HepG2 (cell line): Measurements from ENCODE around the gene WDR19. TPM values are rescaled to one million over a fixed set of nuclear protein-coding genes. Genes with fewer than 3 reads are reported as not detected.
A peak's percentile ranks its signal among the peaks of the same experiment; 100 is the strongest.

Source experiments
- CC2D1A ChIP-seq: sonication (generic); formaldehyde crosslinking; IDR thresholded peaks from 2 replicates; pipeline ENCODE4 v1.8.1; 2023; ENCODE audit warnings: mild to moderate bottlenecking, missing genetic modification reagents
- IRF2 ChIP-seq: IDR thresholded peaks from 2 replicates; pipeline ENCODE4 v1.6.1; 2018; ENCODE audit warnings: missing genetic modification reagents, missing compliant biosample characterization
- JUN ChIP-seq: sonication (generic); formaldehyde crosslinking; IDR thresholded peaks from 2 replicates; pipeline ENCODE4 v1.4.0; 2020; ENCODE audit warnings: mild to moderate bottlenecking, missing genetic modification reagents
- NFKB2 ChIP-seq: sonication (generic); formaldehyde crosslinking; IDR thresholded peaks from 2 replicates; pipeline ENCODE4 v1.4.0; 2020; ENCODE audit warnings: missing genetic modification reagents, borderline replicate concordance
- PRMT3 ChIP-seq: sonication (generic); formaldehyde crosslinking; IDR thresholded peaks from 2 replicates; pipeline ENCODE4 v1.8.1; 2022; ENCODE audit warnings: low read depth, mild to moderate bottlenecking, moderate library complexity, missing genetic modification reagents, borderline replicate concordance
- SRSF9 ChIP-seq: fragments of 200-400 bp; formaldehyde crosslinking; IDR thresholded peaks from 2 replicates; pipeline ENCODE4 v1.6.1; 2018; ENCODE audit warnings: borderline replicate concordance, mild to moderate bottlenecking, low read depth, low read length; ENCODE audit not compliant: insufficient read depth, poor library complexity, severe bottlenecking
- SSRP1 ChIP-seq: IDR thresholded peaks from 2 replicates; pipeline ENCODE4 v1.6.1; 2016; ENCODE audit warnings: control low read depth
- ZNF17 ChIP-seq: sonication (generic); formaldehyde crosslinking; IDR thresholded peaks from 2 replicates; pipeline ENCODE4 v1.5.0; 2020; ENCODE audit warnings: mild to moderate bottlenecking, missing genetic modification reagents
- ZNF460 ChIP-seq: sonication (generic); formaldehyde crosslinking; IDR thresholded peaks from 2 replicates; pipeline ENCODE4 v1.5.1; 2020; ENCODE audit warnings: missing genetic modification reagents, mild to moderate bottlenecking, borderline replicate concordance
- ZNF570 ChIP-seq: sonication (generic); formaldehyde crosslinking; IDR thresholded peaks from 2 replicates; pipeline ENCODE4 v1.4.0; 2020; ENCODE audit warnings: mild to moderate bottlenecking, missing genetic modification reagents, borderline replicate concordance
- ZNF615 ChIP-seq: sonication (generic); formaldehyde crosslinking; IDR thresholded peaks from 2 replicates; pipeline ENCODE4 v1.5.0; 2020; ENCODE audit warnings: mild to moderate bottlenecking, missing genetic modification reagents, borderline replicate concordance
- polyA plus RNA-seq, 8 experiments: library from polyadenylated mRNA; depleted of rRNA in 3 of 8; stranded (reverse) in 7 of 8; unstranded in 1 of 8; fragments of >200 nt; fragmentation: Illumina TruSeq in 4 of 8; extraction: Trizol in 4 of 8; gene quantifications; 2 replicates each; pipeline versions ENCODE4 v1.2.1 to v1.2.3, GENCODE V29; 2011 to 2016; ENCODE audit warnings: low read depth in 4 of 8, missing spikeins in 1 of 8, mixed read lengths in 1 of 8; ENCODE audit not compliant: insufficient read depth in 1 of 8
- total RNA-seq, 5 experiments: library from RNA; depleted of rRNA; stranded (reverse); fragments of >200 nt; fragmentation: Illumina TruSeq; extraction: Trizol; gene quantifications; 2 replicates each; pipeline ENCODE4 v1.2.3, GENCODE V29; 2016; ENCODE audit warnings: low read depth in 1 of 5
- TF ChIP-seq, protein P1 (sequence below): sonication (generic); formaldehyde crosslinking; IDR thresholded peaks from 2 replicates; pipeline ENCODE4 v1.5.1; 2020; ENCODE audit warnings: missing genetic modification reagents, mild to moderate bottlenecking, borderline replicate concordance
- TF ChIP-seq, protein P2 (sequence below): sonication (generic); formaldehyde crosslinking; IDR thresholded peaks from 2 replicates; pipeline ENCODE4 v1.4.0; 2020; ENCODE audit warnings: low read depth, mild to moderate bottlenecking, missing genetic modification reagents
- TF ChIP-seq, protein P3 (sequence below): sonication (generic); formaldehyde crosslinking; IDR thresholded peaks from 2 replicates; pipeline ENCODE4 v1.5.1; 2020; ENCODE audit warnings: mild to moderate bottlenecking, missing genetic modification reagents, moderate library complexity
- TF ChIP-seq, protein P4 (sequence below): sonication (generic); formaldehyde crosslinking; IDR thresholded peaks from 2 replicates; pipeline ENCODE4 v1.4.0; 2020; ENCODE audit warnings: missing genetic modification reagents

Gene WDR19
- total and polyA plus RNA-seq, 2 of the 13 experiments (the other 11 are each of a cell fraction or from before 2014, with no cell fraction given) = 22.9 to 34.1 TPM

DNA sequence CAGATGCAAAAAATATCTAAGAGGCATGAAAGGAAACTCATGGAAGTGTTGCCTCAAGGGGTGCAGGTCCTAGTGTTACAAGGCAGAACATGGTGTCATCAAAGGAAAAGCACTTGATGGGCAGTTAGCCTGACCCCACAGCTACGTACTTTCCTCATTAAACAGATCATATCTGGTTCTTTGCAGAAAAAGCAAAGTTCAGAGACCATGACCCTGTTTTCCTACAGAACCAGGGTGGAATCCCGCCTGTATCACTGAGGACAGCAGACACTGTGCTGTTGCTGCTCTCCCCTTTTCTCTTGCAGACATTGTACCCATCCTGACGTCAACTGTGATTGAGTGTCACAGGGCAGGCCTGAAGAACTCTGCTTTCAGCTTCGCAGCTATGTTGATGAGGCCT is 92.2 kb downstream of the WDR19 start (continued):
- TF ChIP-seq SRSF9 (no peak), JUN (CRISPR knock-in tag) (peak; percentile 62; the same call in 1 of the 2 replicates), ZNF615 (CRISPR knock-in tag) (no peak), NFKB2 (CRISPR knock-in tag) (no peak), ZNF570 (CRISPR knock-in tag) (no peak), ZNF17 (CRISPR knock-in tag) (no peak), SSRP1 (CRISPR knock-in tag) (no peak), ZNF460 (no peak), PRMT3 (CRISPR knock-in tag) (no peak), CC2D1A (CRISPR knock-in tag) (no peak), IRF2 (no peak)
- TF ChIP-seq, protein P1, sequence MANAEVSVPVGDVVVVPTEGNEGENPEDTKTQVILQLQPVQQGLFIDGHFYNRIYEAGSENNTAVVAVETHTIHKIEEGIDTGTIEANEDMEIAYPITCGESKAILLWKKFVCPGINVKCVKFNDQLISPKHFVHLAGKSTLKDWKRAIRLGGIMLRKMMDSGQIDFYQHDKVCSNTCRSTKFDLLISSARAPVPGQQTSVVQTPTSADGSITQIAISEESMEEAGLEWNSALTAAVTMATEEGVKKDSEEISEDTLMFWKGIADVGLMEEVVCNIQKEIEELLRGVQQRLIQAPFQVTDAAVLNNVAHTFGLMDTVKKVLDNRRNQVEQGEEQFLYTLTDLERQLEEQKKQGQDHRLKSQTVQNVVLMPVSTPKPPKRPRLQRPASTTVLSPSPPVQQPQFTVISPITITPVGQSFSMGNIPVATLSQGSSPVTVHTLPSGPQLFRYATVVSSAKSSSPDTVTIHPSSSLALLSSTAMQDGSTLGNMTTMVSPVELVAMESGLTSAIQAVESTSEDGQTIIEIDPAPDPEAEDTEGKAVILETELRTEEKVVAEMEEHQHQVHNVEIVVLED (CRISPR knock-in tag) = no peak
- TF ChIP-seq, protein P2, sequence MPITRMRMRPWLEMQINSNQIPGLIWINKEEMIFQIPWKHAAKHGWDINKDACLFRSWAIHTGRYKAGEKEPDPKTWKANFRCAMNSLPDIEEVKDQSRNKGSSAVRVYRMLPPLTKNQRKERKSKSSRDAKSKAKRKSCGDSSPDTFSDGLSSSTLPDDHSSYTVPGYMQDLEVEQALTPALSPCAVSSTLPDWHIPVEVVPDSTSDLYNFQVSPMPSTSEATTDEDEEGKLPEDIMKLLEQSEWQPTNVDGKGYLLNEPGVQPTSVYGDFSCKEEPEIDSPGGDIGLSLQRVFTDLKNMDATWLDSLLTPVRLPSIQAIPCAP (CRISPR knock-in tag) = no peak
- TF ChIP-seq, protein P3, sequence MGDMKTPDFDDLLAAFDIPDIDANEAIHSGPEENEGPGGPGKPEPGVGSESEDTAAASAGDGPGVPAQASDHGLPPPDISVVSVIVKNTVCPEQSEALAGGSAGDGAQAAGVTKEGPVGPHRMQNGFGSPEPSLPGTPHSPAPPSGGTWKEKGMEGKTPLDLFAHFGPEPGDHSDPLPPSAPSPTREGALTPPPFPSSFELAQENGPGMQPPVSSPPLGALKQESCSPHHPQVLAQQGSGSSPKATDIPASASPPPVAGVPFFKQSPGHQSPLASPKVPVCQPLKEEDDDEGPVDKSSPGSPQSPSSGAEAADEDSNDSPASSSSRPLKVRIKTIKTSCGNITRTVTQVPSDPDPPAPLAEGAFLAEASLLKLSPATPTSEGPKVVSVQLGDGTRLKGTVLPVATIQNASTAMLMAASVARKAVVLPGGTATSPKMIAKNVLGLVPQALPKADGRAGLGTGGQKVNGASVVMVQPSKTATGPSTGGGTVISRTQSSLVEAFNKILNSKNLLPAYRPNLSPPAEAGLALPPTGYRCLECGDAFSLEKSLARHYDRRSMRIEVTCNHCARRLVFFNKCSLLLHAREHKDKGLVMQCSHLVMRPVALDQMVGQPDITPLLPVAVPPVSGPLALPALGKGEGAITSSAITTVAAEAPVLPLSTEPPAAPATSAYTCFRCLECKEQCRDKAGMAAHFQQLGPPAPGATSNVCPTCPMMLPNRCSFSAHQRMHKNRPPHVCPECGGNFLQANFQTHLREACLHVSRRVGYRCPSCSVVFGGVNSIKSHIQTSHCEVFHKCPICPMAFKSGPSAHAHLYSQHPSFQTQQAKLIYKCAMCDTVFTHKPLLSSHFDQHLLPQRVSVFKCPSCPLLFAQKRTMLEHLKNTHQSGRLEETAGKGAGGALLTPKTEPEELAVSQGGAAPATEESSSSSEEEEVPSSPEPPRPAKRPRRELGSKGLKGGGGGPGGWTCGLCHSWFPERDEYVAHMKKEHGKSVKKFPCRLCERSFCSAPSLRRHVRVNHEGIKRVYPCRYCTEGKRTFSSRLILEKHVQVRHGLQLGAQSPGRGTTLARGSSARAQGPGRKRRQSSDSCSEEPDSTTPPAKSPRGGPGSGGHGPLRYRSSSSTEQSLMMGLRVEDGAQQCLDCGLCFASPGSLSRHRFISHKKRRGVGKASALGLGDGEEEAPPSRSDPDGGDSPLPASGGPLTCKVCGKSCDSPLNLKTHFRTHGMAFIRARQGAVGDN = no peak; the same call in 1 of the 2 replicates
- TF ChIP-seq, protein P4, sequence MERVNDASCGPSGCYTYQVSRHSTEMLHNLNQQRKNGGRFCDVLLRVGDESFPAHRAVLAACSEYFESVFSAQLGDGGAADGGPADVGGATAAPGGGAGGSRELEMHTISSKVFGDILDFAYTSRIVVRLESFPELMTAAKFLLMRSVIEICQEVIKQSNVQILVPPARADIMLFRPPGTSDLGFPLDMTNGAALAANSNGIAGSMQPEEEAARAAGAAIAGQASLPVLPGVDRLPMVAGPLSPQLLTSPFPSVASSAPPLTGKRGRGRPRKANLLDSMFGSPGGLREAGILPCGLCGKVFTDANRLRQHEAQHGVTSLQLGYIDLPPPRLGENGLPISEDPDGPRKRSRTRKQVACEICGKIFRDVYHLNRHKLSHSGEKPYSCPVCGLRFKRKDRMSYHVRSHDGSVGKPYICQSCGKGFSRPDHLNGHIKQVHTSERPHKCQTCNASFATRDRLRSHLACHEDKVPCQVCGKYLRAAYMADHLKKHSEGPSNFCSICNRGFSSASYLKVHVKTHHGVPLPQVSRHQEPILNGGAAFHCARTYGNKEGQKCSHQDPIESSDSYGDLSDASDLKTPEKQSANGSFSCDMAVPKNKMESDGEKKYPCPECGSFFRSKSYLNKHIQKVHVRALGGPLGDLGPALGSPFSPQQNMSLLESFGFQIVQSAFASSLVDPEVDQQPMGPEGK (CRISPR knock-in tag) = no peak
